IPS DF 6.9 (cell line): ENCODE data around the gene RXRA.

Source experiments
- DNase-seq: peaks from one replicate; pipeline ENCODE4 v3.0.0-alpha.2; 2013; ENCODE audit warnings: low read depth, low spot score
- H3K27ac ChIP-seq: one replicate; pipeline ENCODE4 v1.5.1; 2013; ENCODE audit warnings: low read length, control low read depth
- H3K27me3 ChIP-seq: 2 replicates; pipeline ENCODE4 v1.6.1; 2013; ENCODE audit warnings: mild to moderate bottlenecking, low read length; ENCODE audit not compliant: control insufficient read depth, insufficient read depth
- H3K36me3 ChIP-seq: 2 replicates; pipeline ENCODE4 v1.6.1; 2013; ENCODE audit warnings: low read length; ENCODE audit not compliant: control insufficient read depth, insufficient read depth
- H3K4me1 ChIP-seq: 2 replicates; pipeline ENCODE4 v1.6.1; 2013; ENCODE audit warnings: low read length; ENCODE audit not compliant: control insufficient read depth, insufficient read depth
- H3K4me3 ChIP-seq: 2 replicates; pipeline ENCODE4 v1.5.1; 2013; ENCODE audit warnings: mild to moderate bottlenecking, low read length
- H3K9me3 ChIP-seq: 2 replicates; pipeline ENCODE4 v1.6.1; 2013; ENCODE audit warnings: low read length, inconsistent platforms; ENCODE audit not compliant: control insufficient read depth, insufficient read depth
- WGBS: extraction: QIAGEN DNeasy Blood & Tissue Kit; methylation state at CpG from one replicate; pipeline ENCODE4 v1.1.7; 2013; ENCODE audit warnings: mixed read lengths, missing lambda C conversion rate; ENCODE audit not compliant: insufficient read length, insufficient coverage; 5-methylcytosine and 5-hydroxymethylcytosine counted together

The RXRA gene

DNA sequence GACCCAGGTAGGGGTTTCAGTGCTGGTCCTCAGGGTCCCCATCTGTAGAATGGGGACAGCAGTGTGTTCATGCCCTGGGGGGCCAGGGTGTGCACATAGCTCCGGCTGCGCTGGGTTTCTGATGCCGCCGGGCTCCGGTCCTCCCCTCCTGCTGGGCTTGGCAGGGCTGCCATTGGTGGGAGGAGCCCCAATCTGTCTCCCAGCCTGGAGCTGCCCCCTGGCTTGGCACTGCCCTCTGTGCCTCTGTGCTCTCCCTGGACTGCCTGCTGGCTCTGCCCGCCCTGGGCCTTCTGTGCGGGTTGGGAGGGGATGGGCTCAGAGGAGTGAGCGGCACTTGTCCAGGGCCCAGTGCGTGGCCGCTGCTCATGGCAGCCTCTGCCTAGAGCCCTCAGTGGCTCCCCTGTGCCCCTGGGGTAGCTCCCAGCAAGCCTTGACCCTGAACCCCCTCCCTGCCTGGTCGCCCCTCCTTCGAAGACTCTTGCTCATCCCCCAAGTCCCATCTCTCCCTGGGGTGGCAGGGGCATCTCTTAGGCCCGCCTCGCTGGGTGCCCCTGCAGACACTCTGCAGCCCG, 35.7 kb downstream of the RXRA start:
- WGBS: no CpG with 5 or more reads among the region's 15 CpGs
- Histone ChIP-seq H3K9me3 (no peaks in the 10 kb centered on the region), H3K36me3 (no peaks in the 10 kb centered on the region), H3K27me3 (no peaks in the 10 kb centered on the region), H3K4me3 (no peak overlapping the region), H3K4me1 (no peaks in the 10 kb centered on the region), H3K27ac (no peak overlapping the region)
- DNase-seq: no peak

GRCh38 chr9:134363450-134363849, 37.2 kb downstream of the RXRA start:
- Histone ChIP-seq H3K4me1 (no peaks in the 10 kb centered on the region), H3K9me3 (no peaks in the 10 kb centered on the region), H3K27ac (no peak overlapping the region), H3K36me3 (no peaks in the 10 kb centered on the region), H3K27me3 (no peaks in the 10 kb centered on the region), H3K4me3 (no peak overlapping the region)
- WGBS: no CpG with 5 or more reads among the region's 16 CpGs
- no peak for DNase-seq

- Histone ChIP-seq H3K9me3 (no peaks in the 10 kb centered on the region), H3K27ac (no peak overlapping the region), H3K27me3 (no peaks in the 10 kb centered on the region), H3K4me3 (no peak overlapping the region), H3K4me1 (no peaks in the 10 kb centered on the region), H3K36me3 (no peaks in the 10 kb centered on the region)
- no peak for DNase-seq
- whole genome bisulfite sequencing: no CpG with 5 or more reads among the region's 13 CpGs
Measured at GRCh38 chr9:134364391-134365114, 38.3 kb downstream of the RXRA start.

DNA sequence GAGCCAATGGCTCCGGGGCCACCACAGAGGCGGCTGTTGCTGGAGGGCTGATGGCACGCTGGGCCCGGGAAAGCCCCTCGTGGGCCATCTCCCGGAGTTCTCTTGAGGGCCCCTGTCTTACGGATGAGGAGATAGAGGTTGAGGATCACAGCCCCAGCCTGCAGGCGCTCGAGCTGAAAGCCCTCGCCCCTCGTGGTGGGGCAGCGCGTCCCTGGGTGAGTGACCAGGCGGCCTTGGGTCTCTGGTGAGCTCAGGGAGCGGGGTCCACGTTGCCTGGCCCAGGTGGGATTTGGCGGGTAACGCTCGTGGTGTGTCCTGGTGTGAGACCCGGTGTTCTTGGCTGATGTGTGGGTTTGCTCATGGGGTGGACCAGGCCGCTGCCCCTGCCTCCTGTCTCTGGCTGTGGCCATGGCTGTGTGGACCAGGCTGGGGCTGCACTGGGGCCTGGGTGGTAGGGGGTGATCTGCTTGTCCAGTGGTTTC, 38.9 kb downstream of the RXRA start:
- Histone ChIP-seq H3K9me3 (no peaks in the 10 kb centered on the region), H3K4me1 (peaks cover 1% of the 10 kb centered on the region; the same call in 1 of the 2 replicates), H3K4me3 (no peak overlapping the region), H3K27ac (no peak overlapping the region), H3K36me3 (no peaks in the 10 kb centered on the region), H3K27me3 (no peaks in the 10 kb centered on the region)
- no peak for DNase-seq
- no CpG with 5 or more reads among the region's 21 CpGs for WGBS

DNA sequence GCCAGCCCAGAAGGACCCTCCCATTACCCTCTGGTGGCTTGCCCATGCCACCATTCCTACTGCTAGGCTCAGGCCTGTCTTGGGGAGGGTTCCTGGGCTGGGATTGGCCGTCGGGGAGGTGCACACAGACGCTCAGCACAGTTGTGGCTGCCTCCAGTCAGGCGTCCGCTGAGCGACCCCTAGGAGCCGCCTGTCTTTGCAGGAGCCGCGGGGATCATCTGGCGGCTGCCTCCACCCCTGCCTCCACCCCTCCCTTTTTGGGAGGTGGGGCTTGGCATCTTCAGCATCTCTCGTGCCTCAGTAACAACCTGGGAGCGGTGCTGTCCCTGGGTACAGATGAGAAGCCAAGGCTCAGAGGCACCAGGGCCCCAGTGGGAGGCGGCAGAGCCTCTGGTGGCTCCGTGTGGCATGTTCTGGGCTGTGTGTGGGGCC, 39.6 kb downstream of the RXRA start:
- H3K27ac ChIP-seq: no peak overlapping the region
- H3K27me3 ChIP-seq: no peaks in the 10 kb centered on the region
- H3K36me3 ChIP-seq: no peaks in the 10 kb centered on the region
- no peak overlapping the region for H3K4me3 ChIP-seq
- WGBS: no CpG with 5 or more reads among the region's 14 CpGs
- no peaks in the 10 kb centered on the region for H3K9me3 ChIP-seq
- H3K4me1 ChIP-seq: peaks cover 1% of the 10 kb centered on the region; the same call in 1 of the 2 replicates
- no peak for DNase-seq

DNA sequence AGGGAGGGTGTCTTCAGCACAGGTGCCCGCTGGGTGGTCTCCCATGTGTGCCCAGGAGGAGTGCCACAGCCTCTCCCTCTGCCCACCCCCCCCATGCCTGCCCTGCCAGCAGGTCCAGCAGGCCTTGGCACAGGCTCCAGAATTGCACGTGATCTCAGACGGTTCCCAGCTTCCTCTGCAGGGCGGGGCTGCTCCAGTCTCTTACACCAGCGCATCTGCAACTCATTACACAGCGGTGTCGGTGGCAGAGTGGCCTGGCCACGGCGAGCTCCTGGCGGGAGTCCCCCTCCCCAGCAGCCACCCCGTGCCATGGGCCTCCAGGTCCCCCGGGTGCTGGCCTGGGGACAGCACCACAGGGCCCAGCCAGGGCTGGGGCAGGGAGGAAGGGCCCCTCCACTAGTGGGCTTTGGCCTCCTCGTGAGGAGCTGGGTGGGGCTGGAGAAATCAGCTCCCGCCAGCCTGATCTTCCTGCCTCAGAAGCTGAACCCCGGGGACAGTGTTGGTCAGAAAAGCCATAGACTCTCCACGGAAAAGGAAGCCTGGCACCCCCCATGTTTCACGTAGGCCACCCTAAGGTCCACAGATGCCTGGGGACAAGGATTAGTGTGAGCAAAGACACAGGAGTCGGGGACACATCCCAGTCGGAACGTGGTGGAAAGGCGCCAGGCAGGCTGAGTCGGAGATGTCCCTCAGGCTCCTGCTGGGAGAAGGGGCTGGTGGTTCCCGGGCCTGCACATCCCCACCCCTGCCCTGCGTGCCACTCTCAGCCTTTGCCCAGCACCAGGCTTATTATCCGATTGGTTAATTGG, 40.2 kb downstream of the RXRA start:
- H3K4me1 ChIP-seq: peaks cover 1% of the 10 kb centered on the region; the same call in 1 of the 2 replicates
- H3K27ac ChIP-seq: no peak overlapping the region
- H3K36me3 ChIP-seq: no peaks in the 10 kb centered on the region
- H3K9me3 ChIP-seq: no peaks in the 10 kb centered on the region
- no CpG with 5 or more reads among the region's 25 CpGs for WGBS
- H3K4me3 ChIP-seq: no peak overlapping the region
- H3K27me3 ChIP-seq: no peaks in the 10 kb centered on the region
- no peak for DNase-seq

DNA sequence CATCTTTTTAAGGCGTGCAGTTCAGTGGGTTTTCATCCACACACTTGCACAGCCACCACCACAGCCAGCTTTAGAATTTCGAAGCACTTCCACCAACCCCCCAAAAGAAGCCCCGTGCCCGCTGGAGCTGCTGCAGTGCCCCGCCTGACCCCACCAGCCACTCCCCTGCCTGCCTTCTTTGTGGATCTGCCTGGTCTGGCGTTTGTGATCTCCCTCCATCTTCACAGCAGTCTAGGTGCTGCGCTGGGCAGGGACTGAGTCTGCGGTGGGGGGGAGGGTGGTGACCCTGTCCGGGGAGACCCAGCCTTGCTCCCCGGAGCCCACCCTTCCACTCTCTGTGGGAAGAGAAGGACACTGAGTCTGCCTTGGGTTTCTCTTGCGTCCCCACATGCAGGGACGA, 40.8 kb downstream of the RXRA start:
- WGBS: no CpG with 5 or more reads among the region's 12 CpGs
- Histone ChIP-seq H3K36me3 (no peaks in the 10 kb centered on the region), H3K4me1 (peaks cover 1% of the 10 kb centered on the region; the same call in 1 of the 2 replicates), H3K27me3 (no peaks in the 10 kb centered on the region), H3K4me3 (no peak overlapping the region), H3K9me3 (no peaks in the 10 kb centered on the region), H3K27ac (no peak overlapping the region)
- DNase-seq: no peak

DNA sequence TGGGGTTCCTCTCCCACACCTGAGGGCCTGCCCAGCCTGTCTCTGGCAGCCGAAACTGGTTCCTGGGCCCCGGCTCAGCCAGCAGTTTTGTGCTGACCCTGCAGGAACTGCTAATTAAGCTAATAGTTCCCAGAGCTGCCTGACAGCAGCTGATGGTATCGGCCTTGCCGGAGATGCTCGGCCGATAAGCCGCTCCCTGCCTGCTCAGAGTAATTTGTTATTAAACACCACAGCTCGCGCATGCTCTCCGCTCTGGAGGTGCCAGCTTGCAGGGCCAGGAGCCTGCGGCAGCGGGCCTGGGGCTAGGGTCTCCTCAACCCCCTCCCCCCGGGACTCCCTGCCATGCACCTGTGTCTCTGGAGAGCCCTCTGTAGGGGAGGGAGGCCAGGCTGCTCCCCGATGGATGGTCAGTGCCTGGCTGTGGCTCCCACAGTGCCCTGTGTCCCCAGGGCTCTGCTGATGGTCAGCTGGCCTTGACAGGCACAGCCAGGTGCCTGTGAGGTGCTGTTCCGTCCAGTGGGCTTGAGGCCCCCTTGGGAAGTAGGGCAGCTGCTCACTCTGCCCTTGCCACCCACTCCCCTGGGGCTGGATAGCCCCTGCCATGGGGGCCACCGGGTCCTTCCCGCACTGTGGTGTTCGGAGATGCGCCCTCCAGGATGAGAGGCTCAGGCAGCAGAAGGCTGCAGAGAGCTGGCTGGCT, 41.7 kb downstream of the RXRA start:
- H3K36me3 ChIP-seq: no peaks in the 10 kb centered on the region

DNA sequence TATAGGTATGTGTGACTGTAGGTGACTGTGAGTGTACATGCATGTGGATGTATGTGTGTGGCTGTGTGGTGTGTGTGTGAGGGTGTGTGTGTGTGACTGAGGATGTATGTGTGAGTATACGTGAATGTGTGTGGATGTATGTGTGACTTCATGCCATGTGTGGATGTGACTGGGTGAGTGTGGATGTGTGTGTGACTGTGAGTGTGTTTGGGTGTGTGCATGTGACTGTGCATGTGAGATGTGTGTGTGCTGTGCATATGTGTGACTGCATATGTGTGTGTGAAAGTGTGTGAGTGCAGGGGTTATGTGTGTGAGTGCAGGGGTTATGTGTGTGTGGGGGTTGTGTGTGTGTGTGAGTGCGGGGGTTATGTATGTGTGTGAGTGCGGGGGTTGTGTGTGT, 42.3 kb downstream of the RXRA start:
- H3K36me3 ChIP-seq: no peaks in the 10 kb centered on the region
- no peaks in the 10 kb centered on the region for H3K9me3 ChIP-seq
- no peak overlapping the region for H3K27ac ChIP-seq
- no peaks in the 10 kb centered on the region for H3K27me3 ChIP-seq
- no peak overlapping the region for H3K4me3 ChIP-seq
- no peak for DNase-seq
- 81% methylated on average over 3 of the region's 3 CpGs for WGBS
- H3K4me1 ChIP-seq: peaks cover 1% of the 10 kb centered on the region; the same call in 1 of the 2 replicates

More for the DNA sequence above, 41.7 kb downstream of the RXRA start:
- no CpG with 5 or more reads among the region's 19 CpGs for WGBS
- no peaks in the 10 kb centered on the region for H3K9me3 ChIP-seq
- H3K4me1 ChIP-seq: peaks cover 1% of the 10 kb centered on the region; the same call in 1 of the 2 replicates
- no peak overlapping the region for H3K4me3 ChIP-seq
- DNase-seq: no peak
- H3K27me3 ChIP-seq: no peaks in the 10 kb centered on the region
- H3K27ac ChIP-seq: no peak overlapping the region
